ENCODE results near the gene PPM1E.
A peak's percentile ranks its signal among the peaks of the same experiment; 100 is the strongest.

Gene PPM1E

GRCh38 chr17:58996968-58997367 lies 241.3 kb downstream of the PPM1E start:
- DNase-seq (ENCODE audit: low spot score) = no peak

GRCh38 chr17:58997756-58998553 lies 242.3 kb downstream of the PPM1E start:
- no peak for DNase-seq (ENCODE audit: low spot score)

- DNase-seq (ENCODE audit: low spot score) = no peak
Observed at GRCh38 chr17:58998871-58999270, 243.2 kb downstream of the PPM1E start.

- no peak for DNase-seq (ENCODE audit: low spot score)
Observed at GRCh38 chr17:58999500-58999899, 243.8 kb downstream of the PPM1E start.

- no peak for DNase-seq (ENCODE audit: low spot score)
Observed at GRCh38 chr17:59000022-59000421, 244.4 kb downstream of the PPM1E start.

- DNase-seq (ENCODE audit: low spot score) = no peak
Observed at GRCh38 chr17:59001158-59001814, 245.6 kb downstream of the PPM1E start.

- no peak for DNase-seq (ENCODE audit: low spot score)
Observed at GRCh38 chr17:59002126-59002525, 246.5 kb downstream of the PPM1E start.

- DNase-seq (ENCODE audit: low spot score) = no peak
Observed at GRCh38 chr17:59002848-59003247, 247.2 kb downstream of the PPM1E start.

- DNase-seq (ENCODE audit: low spot score) = no peak
Observed at GRCh38 chr17:59003860-59004259, 248.2 kb downstream of the PPM1E start.

GRCh38 chr17:59004338-59005111 lies 248.9 kb downstream of the PPM1E start:
- peak; percentile 68 for DNase-seq (ENCODE audit: low spot score)

GRCh38 chr17:59007995-59008394 lies 252.3 kb downstream of the PPM1E start:
- DNase-seq (ENCODE audit: low spot score) = no peak

GRCh38 chr17:59008737-59009136 lies 253.1 kb downstream of the PPM1E start:
- DNase-seq (ENCODE audit: low spot score) = no peak

- no peak for DNase-seq (ENCODE audit: low spot score)
Observed at GRCh38 chr17:59010026-59010425, 254.4 kb downstream of the PPM1E start.

GRCh38 chr17:59011975-59012374 lies 256.3 kb downstream of the PPM1E start:
- no peak for DNase-seq (ENCODE audit: low spot score)

- DNase-seq (ENCODE audit: low spot score) = no peak
Observed at GRCh38 chr17:59018019-59018418, 262.4 kb downstream of the PPM1E start.

- no peak for DNase-seq (ENCODE audit: low spot score)
Observed at GRCh38 chr17:59024916-59025315, 269.3 kb downstream of the PPM1E start.

- no peak for DNase-seq (ENCODE audit: low spot score)
Observed at GRCh38 chr17:59026176-59026939, 270.7 kb downstream of the PPM1E start.

- DNase-seq (ENCODE audit: low spot score) = no peak
Observed at GRCh38 chr17:59027750-59028149, 272.1 kb downstream of the PPM1E start.

GRCh38 chr17:59028328-59028727 lies 272.7 kb downstream of the PPM1E start:
- no peak for DNase-seq (ENCODE audit: low spot score)

GRCh38 chr17:59030811-59031210 lies 275.2 kb downstream of the PPM1E start:
- no peak for DNase-seq (ENCODE audit: low spot score)

Measured in GM03348 (cell line).